H9 (cell line): ENCODE results near the gene ENOX1. TPM values are rescaled to one million over a fixed set of nuclear protein-coding genes. Genes with fewer than 3 reads are reported as not detected.

Experiments
- DNase-seq: peaks from one replicate; pipeline ENCODE4 v3.0.0-alpha.2; 2017
- H2AFZ ChIP-seq: one replicate; pipeline ENCODE4 v1.6.1; 2013; ENCODE audit warnings: mild to moderate bottlenecking, low read length, control low read depth, moderate library complexity
- H2AK5ac ChIP-seq: 2 replicates; pipeline ENCODE4 v1.6.1; 2013; ENCODE audit warnings: low read length, control low read depth, mixed read lengths; ENCODE audit not compliant: insufficient read length
- H2BK120ac ChIP-seq: one replicate; pipeline ENCODE4 v1.6.1; 2013; ENCODE audit warnings: low read depth, mild to moderate bottlenecking, low read length, control low read depth, inconsistent platforms; ENCODE audit not compliant: poor library complexity, severe bottlenecking
- H2BK12ac ChIP-seq: 2 replicates; pipeline ENCODE4 v1.6.1; 2013; ENCODE audit warnings: low read length, control low read depth, mixed read lengths, low read depth; ENCODE audit not compliant: insufficient read length
- H2BK15ac ChIP-seq: 2 replicates; pipeline ENCODE4 v1.6.1; 2013; ENCODE audit warnings: low read depth, low read length, control low read depth
- H2BK20ac ChIP-seq: one replicate; pipeline ENCODE4 v1.6.1; 2013; ENCODE audit warnings: low read depth, mild to moderate bottlenecking, low read length, control low read depth, inconsistent platforms; ENCODE audit not compliant: poor library complexity, severe bottlenecking
- H2BK5ac ChIP-seq: 2 replicates; pipeline ENCODE4 v1.6.1; 2013; ENCODE audit warnings: low read length, control low read depth, mixed read lengths; ENCODE audit not compliant: insufficient read length
- H3K14ac ChIP-seq: 2 replicates; pipeline ENCODE4 v1.6.1; 2013; ENCODE audit warnings: low read length, control low read depth; ENCODE audit not compliant: insufficient read depth
- H3K18ac ChIP-seq: 2 replicates; pipeline ENCODE4 v1.6.1; 2013; ENCODE audit warnings: low read depth, mild to moderate bottlenecking, mixed read lengths, low read length, control low read depth; ENCODE audit not compliant: insufficient read length
- H3K23ac ChIP-seq: 2 replicates; pipeline ENCODE4 v1.6.1; 2013; ENCODE audit warnings: low read length, control low read depth, mixed read lengths, low read depth; ENCODE audit not compliant: insufficient read length
- H3K23me2 ChIP-seq: 2 replicates; pipeline ENCODE4 v1.6.1; 2013; ENCODE audit warnings: low read depth, mild to moderate bottlenecking, mixed read lengths, low read length, control low read depth; ENCODE audit not compliant: insufficient read length, poor library complexity, severe bottlenecking
- H3K27ac ChIP-seq: 2 replicates; pipeline ENCODE4 v1.5.1; 2013; ENCODE audit warnings: low read length, control low read depth, mixed read lengths, low read depth; ENCODE audit not compliant: insufficient read length
- H3K27me3 ChIP-seq: 2 replicates; pipeline ENCODE4 v1.6.1; 2013; ENCODE audit warnings: low read length, control low read depth, inconsistent platforms; ENCODE audit not compliant: insufficient read depth
- H3K4ac ChIP-seq: 2 replicates; pipeline ENCODE4 v1.6.1; 2013; ENCODE audit warnings: low read depth, mild to moderate bottlenecking, control low read depth, inconsistent platforms, low read length, moderate library complexity
- H3K4me1 ChIP-seq: 2 replicates; pipeline ENCODE4 v1.6.1; 2013; ENCODE audit warnings: low read length, control low read depth, inconsistent platforms; ENCODE audit not compliant: insufficient read depth
- H3K4me2 ChIP-seq: 2 replicates; pipeline ENCODE4 v1.6.1; 2013; ENCODE audit warnings: low read length, control low read depth, mixed read lengths; ENCODE audit not compliant: insufficient read length, insufficient read depth
- H3K56ac ChIP-seq: 2 replicates; pipeline ENCODE4 v1.6.1; 2013; ENCODE audit warnings: low read depth, mild to moderate bottlenecking, mixed read lengths, low read length, control low read depth; ENCODE audit not compliant: insufficient read length
- H3K79me1 ChIP-seq: 2 replicates; pipeline ENCODE4 v1.6.1; 2013; ENCODE audit warnings: low read depth, mild to moderate bottlenecking, moderate library complexity, low read length, control low read depth, inconsistent platforms; ENCODE audit not compliant: insufficient read depth, poor library complexity, severe bottlenecking
- H3K79me2 ChIP-seq: 2 replicates; pipeline ENCODE4 v1.6.1; 2013; ENCODE audit warnings: low read length, control low read depth, inconsistent platforms; ENCODE audit not compliant: insufficient read depth
- H3K9ac ChIP-seq: 2 replicates; pipeline ENCODE4 v1.6.1; 2013; ENCODE audit warnings: low read length, control low read depth, mixed read lengths; ENCODE audit not compliant: insufficient read length; ENCODE audit errors: extremely low read depth
- H3K9me3 ChIP-seq: one replicate; pipeline ENCODE4 v1.6.1; 2013; ENCODE audit warnings: low read depth, low read length, inconsistent platforms; ENCODE audit not compliant: control insufficient read depth
- H3T11ph ChIP-seq: one replicate; pipeline ENCODE4 v1.6.1; 2013; ENCODE audit warnings: mild to moderate bottlenecking, low read length, control low read depth, inconsistent platforms
- H4K20me1 ChIP-seq: one replicate; pipeline ENCODE4 v1.6.1; 2013; ENCODE audit not compliant: control insufficient read depth, insufficient read length, insufficient read depth
- H4K5ac ChIP-seq: 2 replicates; pipeline ENCODE4 v1.6.1; 2013; ENCODE audit warnings: low read depth, mild to moderate bottlenecking, mixed read lengths, low read length, control low read depth; ENCODE audit not compliant: insufficient read length
- H4K8ac ChIP-seq: replicated peaks from 2 replicates; pipeline ENCODE4 v1.6.1; 2013; ENCODE audit warnings: low read length, control low read depth, mixed read lengths, low read depth; ENCODE audit not compliant: insufficient read length
- H4K91ac ChIP-seq: 2 replicates; pipeline ENCODE4 v1.6.1; 2013; ENCODE audit warnings: low read depth, mild to moderate bottlenecking, moderate library complexity, mixed read lengths, low read length, control low read depth; ENCODE audit not compliant: insufficient read length
- H3K27ac Mint-ChIP-seq, 3 experiments: 2 replicates in 2 of 3; 3 replicates in 1 of 3; pipeline ENCODE4 v1.8.0; 2020 to 2021; ENCODE audit warnings: mixed read lengths in 3 of 3, mild to moderate bottlenecking in 1 of 3, moderate library complexity in 1 of 3
- H3K27me3 Mint-ChIP-seq: 2 replicates; pipeline ENCODE4 v1.8.0; 2021; ENCODE audit warnings: low read depth, mild to moderate bottlenecking, moderate library complexity, mixed read lengths
- H3K36me3 Mint-ChIP-seq, 3 experiments: 2 replicates in 2 of 3; 3 replicates in 1 of 3; pipeline ENCODE4 v1.8.0; 2020 to 2021; ENCODE audit warnings: low read depth in 3 of 3, mixed read lengths in 3 of 3; ENCODE audit not compliant: insufficient read depth in 1 of 3
- H3K4me1 Mint-ChIP-seq, 2 experiments: 2 replicates each; pipeline ENCODE4 v1.8.0; 2020; ENCODE audit warnings: mixed read lengths in 2 of 2
- H3K4me3 Mint-ChIP-seq, 2 experiments: 2 replicates in 1 of 2; 3 replicates in 1 of 2; pipeline ENCODE4 v1.8.0; 2020 to 2021; ENCODE audit warnings: mild to moderate bottlenecking in 2 of 2, mixed read lengths in 2 of 2, moderate library complexity in 1 of 2
- H3K9me3 Mint-ChIP-seq, 2 experiments: 2 replicates in 1 of 2; 3 replicates in 1 of 2; pipeline ENCODE4 v1.8.0; 2020; ENCODE audit warnings: mild to moderate bottlenecking in 2 of 2, mixed read lengths in 2 of 2, moderate library complexity in 1 of 2
- WGBS: extraction: QIAGEN DNeasy Blood & Tissue Kit; methylation state at CpG from one replicate; pipeline ENCODE4 v1.1.7; 2013; ENCODE audit warnings: missing lambda C conversion rate, low lambda C conversion rate, mixed read lengths; ENCODE audit not compliant: insufficient read length; ENCODE audit errors: extremely low coverage; 5-methylcytosine and 5-hydroxymethylcytosine counted together
- total RNA-seq: library from RNA; stranded (reverse); gene quantifications from 2 replicates; pipeline ENCODE4 v1.2.1, GENCODE V29; 2021
- TF ChIP-seq, protein P1 (sequence below): fragments of 200-600 bp; sonication (generic); conservative IDR thresholded peaks from 3 replicates; pipeline ENCODE4 v1.8.0; 2021; ENCODE audit warnings: antibody characterized with exemption, mild to moderate bottlenecking

Gene ENOX1
- total RNA-seq, 1 experiment from 2014 or later: 0.24 TPM

DNA sequence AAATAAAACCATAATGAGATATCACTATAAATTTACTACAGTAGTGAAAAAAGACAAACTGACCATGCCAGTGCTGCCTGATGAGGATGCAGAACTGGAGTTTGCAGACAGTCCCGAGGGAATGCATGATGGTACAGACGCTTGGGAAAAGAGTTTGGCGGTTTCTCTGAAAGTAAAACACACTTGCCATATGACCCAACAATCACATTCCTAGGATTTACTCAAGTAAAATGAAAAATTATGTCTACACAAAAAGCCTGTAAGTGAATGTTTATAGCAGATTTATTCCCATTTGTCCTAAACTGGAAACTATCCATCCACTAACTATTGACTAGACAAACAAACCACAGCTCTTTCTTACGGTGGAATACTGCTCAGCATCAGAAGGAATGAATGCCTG is 492.4 kb downstream of the ENOX1 start:
- H3K27me3 ChIP-seq: no peaks in the 10 kb centered on the region

More for the DNA sequence above, 492.4 kb downstream of the ENOX1 start:
- no peaks in the 10 kb centered on the region for H3K36me3 Mint-ChIP-seq
- H3K14ac ChIP-seq: no peak overlapping the region
- no peak overlapping the region for H4K5ac ChIP-seq
- no peak overlapping the region for H3T11ph ChIP-seq
- WGBS: no CpG with 5 or more reads among the region's 4 CpGs
- no peak overlapping the region for H3K4me3 Mint-ChIP-seq
- TF ChIP-seq, protein P1, sequence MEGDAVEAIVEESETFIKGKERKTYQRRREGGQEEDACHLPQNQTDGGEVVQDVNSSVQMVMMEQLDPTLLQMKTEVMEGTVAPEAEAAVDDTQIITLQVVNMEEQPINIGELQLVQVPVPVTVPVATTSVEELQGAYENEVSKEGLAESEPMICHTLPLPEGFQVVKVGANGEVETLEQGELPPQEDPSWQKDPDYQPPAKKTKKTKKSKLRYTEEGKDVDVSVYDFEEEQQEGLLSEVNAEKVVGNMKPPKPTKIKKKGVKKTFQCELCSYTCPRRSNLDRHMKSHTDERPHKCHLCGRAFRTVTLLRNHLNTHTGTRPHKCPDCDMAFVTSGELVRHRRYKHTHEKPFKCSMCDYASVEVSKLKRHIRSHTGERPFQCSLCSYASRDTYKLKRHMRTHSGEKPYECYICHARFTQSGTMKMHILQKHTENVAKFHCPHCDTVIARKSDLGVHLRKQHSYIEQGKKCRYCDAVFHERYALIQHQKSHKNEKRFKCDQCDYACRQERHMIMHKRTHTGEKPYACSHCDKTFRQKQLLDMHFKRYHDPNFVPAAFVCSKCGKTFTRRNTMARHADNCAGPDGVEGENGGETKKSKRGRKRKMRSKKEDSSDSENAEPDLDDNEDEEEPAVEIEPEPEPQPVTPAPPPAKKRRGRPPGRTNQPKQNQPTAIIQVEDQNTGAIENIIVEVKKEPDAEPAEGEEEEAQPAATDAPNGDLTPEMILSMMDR: no peak
- H4K91ac ChIP-seq: no peak overlapping the region
- H3K79me2 ChIP-seq: no peaks in the 10 kb centered on the region
- H4K8ac ChIP-seq: no peak overlapping the region
- H3K27ac ChIP-seq: no peak overlapping the region
- no peaks in the 10 kb centered on the region for H3K23me2 ChIP-seq
- no peak overlapping the region for H3K4ac ChIP-seq
- no peak overlapping the region for H2AK5ac ChIP-seq
- H3K9me3 ChIP-seq: no peaks in the 10 kb centered on the region
- no peaks in the 10 kb centered on the region; the same call in 1 of the 2 replicates for H3K4me1 ChIP-seq
- H2BK12ac ChIP-seq: no peak overlapping the region
- H4K20me1 ChIP-seq: no peaks in the 10 kb centered on the region
- H3K18ac ChIP-seq: no peak overlapping the region
- H2BK5ac ChIP-seq: no peak overlapping the region
- H3K27ac Mint-ChIP-seq: no peak overlapping the region
- no peaks in the 10 kb centered on the region for H3K9me3 Mint-ChIP-seq
- no peak overlapping the region for H2AFZ ChIP-seq
- no peaks in the 10 kb centered on the region for H3K79me1 ChIP-seq
- H3K23ac ChIP-seq: no peak overlapping the region
- peaks cover 9 to 11% of the 10 kb centered on the region in 2 experiments for H3K4me1 Mint-ChIP-seq
- no peak for DNase-seq
- no peak overlapping the region for H2BK120ac ChIP-seq
- H2BK15ac ChIP-seq: no peak overlapping the region
- no peak overlapping the region for H2BK20ac ChIP-seq
- H3K56ac ChIP-seq: no peak overlapping the region
- H3K4me2 ChIP-seq: no peak overlapping the region
- H3K9ac ChIP-seq: no peak overlapping the region
- H3K27me3 Mint-ChIP-seq: no peaks in the 10 kb centered on the region
